Heart left ventricle (tissue), 16 donors: Measurements from ENCODE around the gene TAOK2. TPM values are rescaled to one million over a fixed set of nuclear protein-coding genes. Genes with fewer than 3 reads are reported as not detected.

Experiments
- ATAC-seq, 4 donors: fragments of 200-7000 bp; cut with Tn5 transposase; one replicate each; pipeline ENCODE4 v1.9.1; 2020 to 2022; ENCODE audit warnings: moderate library complexity in 4 of 4, mild to moderate bottlenecking in 3 of 4, moderate number of reproducible peaks in 1 of 4
- DNase-seq, 5 donors: peaks; one replicate each; pipeline ENCODE4 v3.0.0-alpha.2; 2020
- H3K27ac ChIP-seq, 12 donors: fragments of 200-600 bp; sonication (generic) in 4 of 12; one replicate each; pipeline versions ENCODE4 v1.5.0 to v1.8.0; 2016 to 2022; ENCODE audit warnings: mild to moderate bottlenecking in 2 of 12
- H3K27me3 ChIP-seq, 9 donors: fragments of 200-600 bp; sonication (generic) in 2 of 9; one replicate each; pipeline versions ENCODE4 v1.5.1 to v1.8.0; 2016 to 2022; ENCODE audit warnings: mild to moderate bottlenecking in 3 of 9
- H3K36me3 ChIP-seq, 9 donors: fragments of 200-600 bp; sonication (generic) in 2 of 9; one replicate each; pipeline versions ENCODE4 v1.5.0 to v1.8.0; 2018 to 2022; ENCODE audit warnings: mild to moderate bottlenecking in 2 of 9
- H3K4me1 ChIP-seq, 12 donors: fragments of 200-600 bp; sonication (generic) in 4 of 12; one replicate each; pipeline versions ENCODE4 v1.5.0 to v1.8.0; 2016 to 2022; ENCODE audit warnings: mild to moderate bottlenecking in 3 of 12
- H3K4me3 ChIP-seq, 12 donors: fragments of 200-600 bp; sonication (generic) in 4 of 12; one replicate each; pipeline versions ENCODE4 v1.5.0 to v1.8.0; 2017 to 2022; ENCODE audit warnings: mild to moderate bottlenecking in 9 of 12, moderate library complexity in 4 of 12
- H3K9me3 ChIP-seq, 12 donors: fragments of 200-600 bp; sonication (generic) in 4 of 12; one replicate each; pipeline versions ENCODE4 v1.5.0 to v1.8.0; 2016 to 2022; ENCODE audit warnings: mild to moderate bottlenecking in 1 of 12
- CTCF ChIP-seq, 12 donors: fragments of 200-600 bp; sonication (generic) in 4 of 12; IDR thresholded peaks; one replicate each; pipeline versions ENCODE4 v1.5.0 to v1.8.0; 2018 to 2022; ENCODE audit warnings: antibody characterized with exemption in 12 of 12, mild to moderate bottlenecking in 5 of 12
- POLR2A ChIP-seq, 2 donors: fragments of 450-650 bp; IDR thresholded peaks; one replicate each; pipeline ENCODE4 v1.6.1; 2017; ENCODE audit warnings: antibody characterized with exemption in 2 of 2, mild to moderate bottlenecking in 2 of 2, moderate library complexity in 2 of 2
- WGBS, 4 donors: extraction: QIAGEN DNeasy Blood & Tissue Kit in 2 of 4; methylation state at CpG; one replicate each; pipeline versions ENCODE4 v1.1.5 to v1.1.7; 2013 to 2018; 5-methylcytosine and 5-hydroxymethylcytosine counted together
- intact Hi-C, 10 donors: fragments of 100-400 bp; cut with DNase I; formaldehyde crosslinking; loops; one replicate each; pipeline versions ENCODE4 v1.11.1 to v1.14.2; 2022
- polyA plus RNA-seq, 2 donors: library from polyadenylated mRNA; stranded (reverse); fragments of 200-250 nt; gene quantifications; one replicate each; pipeline ENCODE4 v1.2.3, GENCODE V29; 2013
- total RNA-seq, 9 donors: library from RNA; depleted of rRNA in 2 of 9; stranded (reverse); fragments of >200 nt in 2 of 9; fragmentation: NEBNext Ultra II Directional in 3 of 9; extraction: Animal tissue kit (Norgen Biotek cat#: 25700) in 3 of 9; gene quantifications; one replicate each; pipeline versions ENCODE4 v1.1.0 to v1.2.4, GENCODE V29; 2016 to 2023
- donor health status: ischemic (EF 13 %, LVEDD 7.1; RV severe dilation, severe dysfunction).
- donor health status: healthy with polysubstance abuse.
- donor health status: DM: no; HTN: yes; CAD: no.
- donor health status: DM: no; HTN: no; CAD: no.
- donor health status: ischemic (EF 25% LVEDD 6.9; RV normal size, moderate dysfunction).
- donor health status: ischemic (EF 25% LVEDD 5.7; RV mildly dilated, moderate dysfunction).
- donor health status: healthy.
- donor health status: DM: yes; HTN: yes; CAD: no.
- donor health status: ischemic (EF 35%, LVEDD 5.7; RV mildly dilated, moderate dysfunction).
- donor health status: nonischemic (EF 11% LVEDD 7.7; RV severe dilation, severe dysfunction).
- donor health status: DM: yes; HTN: yes; CAD: no.
- donor health status: PGD.
- donor health status: ischemic (EF 29% LVEDD 5.4; RV normal size, mild dysfunction).
- donor health status: nonischemic (EF 23%, LVEDD 6.1; RV moderate dilation, normal function).

TAOK2 gene
- total and polyA plus RNA-seq, 11 donors, result 29.5 to 47.9 (median 35.7) TPM

- peaks cover 7 to 56% (median 34%) of the 10 kb centered on the region in 9 donors for H3K27me3 ChIP-seq
- no peaks in the 10 kb centered on the region for H3K9me3 ChIP-seq
Observed at GRCh38 chr16:30026449-30026848, 52.8 kb downstream of the TAOK2 start.

DNA sequence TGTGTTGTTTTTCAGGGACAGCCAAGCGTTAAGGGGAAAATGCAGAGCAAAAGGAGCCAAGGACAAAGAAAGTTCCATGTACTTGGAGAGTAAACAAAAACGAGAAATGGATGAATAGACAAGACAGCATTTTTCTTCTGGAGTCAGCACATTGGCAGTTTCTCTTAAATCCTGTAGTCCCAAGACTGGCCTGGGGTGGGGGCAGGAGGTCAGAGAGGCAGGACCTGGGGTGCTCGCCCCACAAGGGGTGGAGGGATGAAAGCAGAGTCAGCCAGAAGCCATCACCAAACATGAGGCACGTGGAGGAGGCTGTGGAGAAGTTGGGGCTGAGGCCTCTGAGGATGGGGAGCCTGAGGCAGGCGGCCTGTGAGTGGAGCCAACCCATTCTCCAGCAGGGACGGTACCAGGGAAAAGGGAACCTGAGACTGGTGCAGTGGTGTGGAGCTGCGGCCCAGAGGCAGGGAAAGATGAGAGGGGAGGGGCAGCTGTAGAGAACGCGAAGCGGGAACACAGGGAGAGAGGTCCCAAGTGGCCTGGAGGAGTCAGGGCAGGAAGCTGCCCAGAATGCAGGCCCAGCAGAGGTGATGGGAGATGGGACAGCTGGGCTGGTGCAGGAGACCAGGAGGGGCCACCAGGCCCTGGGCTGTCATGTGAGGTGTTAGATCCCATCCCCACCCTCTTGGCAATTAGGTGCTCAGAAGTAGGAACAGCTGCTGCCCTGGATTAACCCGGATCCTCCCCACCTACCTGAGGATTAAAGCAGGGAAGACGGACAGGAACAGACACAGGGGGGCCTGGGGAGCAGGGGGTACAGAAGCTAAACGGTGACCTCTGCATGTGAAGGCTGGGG lies 54.1 kb downstream of the TAOK2 start:
- WGBS, 4 donors, result 36 to 44% (median 39%) methylated on average over 12 to 13 of the region's 13 CpGs
- Histone ChIP-seq H3K4me1 (peaks cover 0 to 11% (median 0%) of the 10 kb centered on the region in 12 donors), H3K27ac (no peak overlapping the region), H3K4me3 (no peak overlapping the region), H3K9me3 (no peaks in the 10 kb centered on the region), H3K36me3 (no peaks in the 10 kb centered on the region), H3K27me3 (peaks cover 15 to 69% (median 48%) of the 10 kb centered on the region in 9 donors)
- DNase-seq, result no peak
- ATAC-seq, result no peak
- TF ChIP-seq CTCF (IDR thresholded peaks at IDR 0.05) (no peak), POLR2A (IDR thresholded peaks at IDR 0.05) (no peak)
- intact Hi-C loops, result loop anchor here in 3 of 10 donors (5.0 to 10.0 kb wide), 3 partner anchors 156 to 323 kb away; partner anchors contain the start of gene CDIPT (in 1 of the 3)

More at GRCh38 chr16:30026449-30026848, 52.8 kb downstream of the TAOK2 start:
- TF ChIP-seq CTCF (IDR thresholded peaks at IDR 0.05), result no peak
- TF ChIP-seq POLR2A (IDR thresholded peaks at IDR 0.05), result no peak
- DNase-seq, result no peak
- Histone ChIP-seq H3K27ac (no peak overlapping the region), H3K4me1 (peaks cover 0 to 12% (median 4%) of the 10 kb centered on the region in 12 donors), H3K36me3 (no peaks in the 10 kb centered on the region), H3K4me3 (no peak overlapping the region)
- ATAC-seq, result no peak
- WGBS, 4 donors, result 81 to 89% (median 85%) methylated on average over 6 to 18 of the region's 18 CpGs
- intact Hi-C loops, result loop anchor here in 3 of 10 donors (5.0 to 10.0 kb wide), 3 partner anchors 154 to 322 kb away; partner anchors contain the start of gene CDIPT (in 1 of the 3)

DNA sequence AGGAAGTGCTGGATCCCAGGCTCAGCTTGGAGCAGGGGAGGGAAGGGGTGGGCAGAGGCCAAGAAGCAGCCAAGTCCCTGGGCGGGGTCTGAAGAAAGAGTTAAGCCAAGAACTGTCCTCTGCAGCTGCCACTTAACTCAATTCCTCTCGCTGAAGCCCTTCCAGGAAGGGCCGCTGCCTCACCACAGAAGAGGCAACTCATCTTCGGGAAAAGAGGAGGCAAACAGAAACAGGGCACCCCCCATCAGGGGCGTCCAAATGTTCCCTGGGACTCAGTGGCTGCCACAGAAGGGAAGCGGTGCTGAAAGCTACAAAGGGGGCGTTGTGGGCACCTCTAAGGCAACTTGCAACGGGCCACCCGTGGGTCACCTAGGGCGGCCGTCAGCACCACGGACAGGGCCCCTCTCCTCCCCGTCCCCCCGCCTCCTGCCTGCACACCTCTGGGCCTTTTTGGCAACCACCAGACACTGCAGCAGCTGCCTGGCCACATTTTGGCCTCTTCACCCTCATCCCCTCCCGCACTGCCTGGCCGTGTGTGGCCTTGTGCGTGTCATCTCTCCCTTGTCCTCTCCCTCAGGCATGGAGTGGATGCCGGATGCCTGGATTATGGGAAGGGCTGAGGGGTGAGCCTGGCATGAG lies 54.9 kb downstream of the TAOK2 start:
- intact Hi-C loops, result loop anchor here in 3 of 10 donors (5.0 to 10.0 kb wide), 3 partner anchors 156 to 324 kb away; partner anchors contain the start of gene CDIPT (in 1 of the 3)
- 11 to 15% (median 14%) methylated on average over 11 to 18 of the region's 18 CpGs for WGBS, 4 donors
- H3K27me3 ChIP-seq, result peaks cover 23 to 77% (median 55%) of the 10 kb centered on the region in 9 donors
- no peak overlapping the region for H3K4me3 ChIP-seq
- TF ChIP-seq CTCF (IDR thresholded peaks at IDR 0.05) (no peak), POLR2A (IDR thresholded peaks at IDR 0.05) (no peak)
- peaks cover 0 to 11% (median 0%) of the 10 kb centered on the region in 12 donors for H3K4me1 ChIP-seq
- H3K36me3 ChIP-seq, result no peaks in the 10 kb centered on the region
- ATAC-seq, result peak in 3 of 4 donors; percentile 46 to 75 (median 51)
- H3K27ac ChIP-seq, result no peak overlapping the region
- no peaks in the 10 kb centered on the region for H3K9me3 ChIP-seq
- peak in 1 of 5 donors; percentile 21 for DNase-seq
